Coronary artery (tissue), 2 donors: Measurements from ENCODE around the gene FRYL.

ENCODE experiments used
- DNase-seq: peaks from one replicate; pipeline ENCODE4 v3.0.0-alpha.2; 2017; ENCODE audit warnings: low spot score
- H3K27ac ChIP-seq, 2 donors: fragments of 200-600 bp; sonication (generic); one replicate each; pipeline ENCODE4 v1.5.1; 2016 to 2019
- H3K4me3 ChIP-seq: fragments of 200-600 bp; sonication (generic); 2 replicates; pipeline ENCODE4 v1.5.1; 2016; ENCODE audit warnings: mild to moderate bottlenecking, moderate library complexity
- CTCF ChIP-seq: fragments of 200-600 bp; sonication (generic); IDR thresholded peaks from one replicate; pipeline ENCODE4 v1.5.1; 2019; ENCODE audit warnings: antibody characterized with exemption

The FRYL gene

DNA sequence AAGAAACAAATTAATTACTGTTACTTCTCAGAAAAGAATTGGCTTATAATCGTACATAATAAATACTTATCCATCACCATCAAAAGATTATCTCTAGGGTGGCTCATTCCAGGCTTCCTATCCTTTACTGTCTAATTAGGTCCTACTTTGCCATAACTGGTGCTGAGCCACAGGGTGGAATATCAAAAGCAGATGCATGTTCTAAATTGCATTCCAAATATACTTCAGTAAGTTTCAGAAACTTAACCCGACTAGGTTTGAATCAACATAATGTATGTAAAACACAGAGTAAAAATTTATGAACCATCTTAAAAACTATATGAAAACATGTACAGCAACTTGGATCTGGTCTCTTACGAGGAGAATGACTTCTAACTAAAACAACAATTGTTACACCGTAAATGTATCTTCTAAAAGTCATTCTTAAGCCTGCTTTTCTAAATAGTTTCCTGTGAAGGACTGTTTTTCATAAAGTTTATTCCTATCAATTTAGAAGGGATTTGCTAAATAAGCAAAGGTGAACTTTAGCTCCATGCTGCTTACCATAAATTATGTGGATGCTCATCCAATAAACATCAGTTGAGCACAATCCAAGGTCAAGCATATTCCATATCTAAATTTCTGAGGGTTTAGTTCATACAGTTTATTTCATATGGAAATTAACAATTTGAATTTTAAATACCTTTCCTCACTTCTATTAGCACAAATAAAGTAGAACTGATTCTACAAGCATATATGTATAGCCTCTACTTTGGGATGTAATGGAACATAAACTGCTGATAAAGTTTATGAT, 276.6 kb downstream of the FRYL start:
- no peak for DNase-seq
- TF ChIP-seq CTCF, result no peak
- Histone ChIP-seq H3K27ac (no peak overlapping the region), H3K4me3 (no peak overlapping the region)

DNA sequence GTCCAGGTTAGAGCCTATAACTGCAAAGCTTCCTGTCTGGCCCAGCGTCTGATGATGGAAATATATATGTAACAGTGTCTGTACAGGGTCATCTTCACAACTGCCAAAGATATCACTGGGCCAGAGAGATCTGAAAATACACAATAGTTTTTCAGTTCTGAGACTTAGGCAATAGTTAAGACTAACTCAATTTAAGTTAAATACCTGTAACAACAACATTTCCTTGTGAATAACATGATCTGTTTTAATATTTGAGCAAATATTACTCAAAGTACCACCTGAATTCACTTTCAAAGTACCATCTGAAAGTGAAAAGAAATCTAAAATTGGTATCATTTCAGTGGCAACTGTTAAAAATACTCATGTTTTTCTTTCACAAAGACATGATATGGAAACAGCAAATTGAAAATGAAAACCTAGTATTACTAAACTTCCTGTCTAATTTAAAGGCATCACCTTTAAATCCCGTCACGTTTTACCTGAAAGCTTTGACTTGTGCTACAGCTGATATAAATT, 280.5 kb downstream of the FRYL start:
- TF ChIP-seq CTCF, result no peak
- Histone ChIP-seq H3K4me3 (no peak overlapping the region), H3K27ac (no peak overlapping the region)
- no peak for DNase-seq

GRCh38 chr4:48498895-48499294, 281.2 kb downstream of the FRYL start:
- no peak overlapping the region for H3K4me3 ChIP-seq
- DNase-seq, result no peak
- H3K27ac ChIP-seq, result no peak overlapping the region
- TF ChIP-seq CTCF, result no peak

GRCh38 chr4:48495941-48496340, 284.1 kb downstream of the FRYL start:
- no peak for DNase-seq
- H3K27ac ChIP-seq, result no peak overlapping the region
- no peak for TF ChIP-seq CTCF
- H3K4me3 ChIP-seq, result no peak overlapping the region

- H3K4me3 ChIP-seq, result no peak overlapping the region
- no peak for DNase-seq
- no peak for TF ChIP-seq CTCF
- no peak overlapping the region for H3K27ac ChIP-seq
Measured at GRCh38 chr4:48493452-48494100, 286.5 kb downstream of the FRYL start.

DNA sequence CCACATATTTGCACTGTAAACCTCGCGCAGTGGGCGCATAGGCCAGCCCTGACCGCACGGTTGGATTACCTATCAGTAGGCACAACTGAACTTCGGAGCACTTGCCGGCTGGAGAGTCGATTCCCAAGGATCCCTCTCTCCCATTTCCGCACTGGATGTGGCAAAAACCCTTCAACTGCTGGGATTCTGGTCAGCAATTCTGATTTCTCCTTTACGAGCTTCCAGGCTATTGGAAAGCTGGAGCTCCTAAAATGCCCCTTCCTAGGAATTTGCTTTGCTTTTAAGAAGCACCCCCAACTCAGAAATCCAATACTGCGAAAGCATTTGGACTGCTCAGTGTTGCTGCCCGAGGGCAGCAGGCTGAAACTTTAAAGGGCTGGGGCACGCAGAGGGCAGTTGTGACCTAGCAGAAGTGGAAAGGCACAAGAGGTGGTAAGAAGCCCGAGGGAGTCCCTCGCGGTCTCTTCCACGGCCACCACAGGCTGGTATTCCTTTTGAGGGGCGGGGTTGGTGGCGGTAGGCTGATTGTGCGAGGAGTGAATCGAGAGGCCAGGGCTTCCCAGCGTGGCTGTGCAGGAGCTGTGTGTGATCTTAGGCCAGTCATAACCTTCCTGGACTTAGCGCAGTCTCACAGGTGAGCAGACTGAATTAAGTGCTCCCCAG, 288.4 kb downstream of the FRYL start:
- no peak for TF ChIP-seq CTCF
- DNase-seq, result no peak
- Histone ChIP-seq H3K4me3 (peak overlapping the region; percentile 72), H3K27ac (no peak overlapping the region)
